Stimulated activated naive CD8-positive, alpha-beta T cell treated with anti-CD3 and anti-CD28 coated beads, Interleukin-15, Interleukin-2, amounts not matched to agents 100 ng/mL and 50 ng/mL, for 24 hours (primary cell): ENCODE measurements around the gene ECT2L.
"Not testable (repeated sequence)": the region's sequence is repeated elsewhere in the genome, so short reads cannot be mapped to it uniquely, and the experiment has no call there.

Source experiments
- H3K27ac Mint-ChIP-seq: one replicate; pipeline ENCODE4 v1.8.0; 2021; ENCODE audit warnings: mild to moderate bottlenecking, mixed read lengths
- H3K27me3 Mint-ChIP-seq: one replicate; pipeline ENCODE4 v1.8.0; 2021; ENCODE audit warnings: mixed read lengths
- H3K36me3 Mint-ChIP-seq: one replicate; pipeline ENCODE4 v1.8.0; 2021; ENCODE audit warnings: low read depth, mixed read lengths
- H3K4me1 Mint-ChIP-seq: one replicate; pipeline ENCODE4 v1.8.0; 2021; ENCODE audit warnings: low read depth, mixed read lengths
- H3K4me3 Mint-ChIP-seq: one replicate; pipeline ENCODE4 v1.8.0; 2021; ENCODE audit warnings: mild to moderate bottlenecking, mixed read lengths
- H3K9me3 Mint-ChIP-seq: one replicate; pipeline ENCODE4 v1.8.0; 2021; ENCODE audit warnings: mixed read lengths

The ECT2L gene

GRCh38 chr6:138914701-138915100, 118.8 kb downstream of the ECT2L start:
- H3K9me3 Mint-ChIP-seq, result no peaks in the 10 kb centered on the region
- no peak overlapping the region for H3K4me3 Mint-ChIP-seq
- H3K27ac Mint-ChIP-seq, result peak overlapping the region; percentile 42
- H3K4me1 Mint-ChIP-seq, result no peaks in the 10 kb centered on the region
- H3K27me3 Mint-ChIP-seq, result no peaks in the 10 kb centered on the region
- H3K36me3 Mint-ChIP-seq, result peaks cover 75% of the 10 kb centered on the region

- no peak overlapping the region for H3K27ac Mint-ChIP-seq
- H3K9me3 Mint-ChIP-seq, result no peaks in the 10 kb centered on the region
- no peaks in the 10 kb centered on the region for H3K27me3 Mint-ChIP-seq
Observed at GRCh38 chr6:138920906-138921305, 125.0 kb downstream of the ECT2L start.

GRCh38 chr6:138923561-138923960, 127.7 kb downstream of the ECT2L start:
- no peaks in the 10 kb centered on the region for H3K4me1 Mint-ChIP-seq

More at GRCh38 chr6:138920906-138921305, 125.0 kb downstream of the ECT2L start:
- Mint-ChIP-seq H3K36me3 (peaks cover 44% of the 10 kb centered on the region), H3K4me1 (no peaks in the 10 kb centered on the region), H3K4me3 (no peak overlapping the region)

GRCh38 chr6:138925806-138926205, 129.9 kb downstream of the ECT2L start:
- H3K4me1 Mint-ChIP-seq, result no peaks in the 10 kb centered on the region
- H3K36me3 Mint-ChIP-seq, result peaks cover 42% of the 10 kb centered on the region
- no peaks in the 10 kb centered on the region for H3K27me3 Mint-ChIP-seq
- H3K27ac Mint-ChIP-seq, result no peak overlapping the region
- no peaks in the 10 kb centered on the region for H3K9me3 Mint-ChIP-seq
- no peak overlapping the region for H3K4me3 Mint-ChIP-seq

More at GRCh38 chr6:138923561-138923960, 127.7 kb downstream of the ECT2L start:
- no peaks in the 10 kb centered on the region for H3K9me3 Mint-ChIP-seq
- no peak overlapping the region for H3K4me3 Mint-ChIP-seq
- H3K27me3 Mint-ChIP-seq, result no peaks in the 10 kb centered on the region
- peaks cover 43% of the 10 kb centered on the region for H3K36me3 Mint-ChIP-seq
- H3K27ac Mint-ChIP-seq, result no peak overlapping the region

GRCh38 chr6:138926579-138926978, 130.7 kb downstream of the ECT2L start:
- no peaks in the 10 kb centered on the region for H3K9me3 Mint-ChIP-seq
- H3K36me3 Mint-ChIP-seq, result peaks cover 47% of the 10 kb centered on the region
- H3K4me1 Mint-ChIP-seq, result peaks cover under 1% of the 10 kb centered on the region
- H3K27ac Mint-ChIP-seq, result no peak overlapping the region
- H3K4me3 Mint-ChIP-seq, result no peak overlapping the region
- no peaks in the 10 kb centered on the region for H3K27me3 Mint-ChIP-seq

GRCh38 chr6:138931660-138932059, 135.8 kb downstream of the ECT2L start:
- H3K27me3 Mint-ChIP-seq, result no peaks in the 10 kb centered on the region
- no peak overlapping the region for H3K27ac Mint-ChIP-seq
- peaks cover 53% of the 10 kb centered on the region for H3K36me3 Mint-ChIP-seq
- peaks cover under 1% of the 10 kb centered on the region for H3K9me3 Mint-ChIP-seq
- H3K4me1 Mint-ChIP-seq, result peaks cover 6% of the 10 kb centered on the region
- H3K4me3 Mint-ChIP-seq, result no peak overlapping the region

GRCh38 chr6:138936873-138937272, 141.0 kb downstream of the ECT2L start:
- not testable (repeated sequence) for H3K4me3 Mint-ChIP-seq, H3K27me3 Mint-ChIP-seq, H3K4me1 Mint-ChIP-seq, H3K27ac Mint-ChIP-seq
- H3K9me3 Mint-ChIP-seq, result peaks cover 14% of the 10 kb centered on the region
- peaks cover 64% of the 10 kb centered on the region for H3K36me3 Mint-ChIP-seq

- peaks cover 42% of the 10 kb centered on the region for H3K4me1 Mint-ChIP-seq
- H3K27ac Mint-ChIP-seq, result no peak overlapping the region
- no peak overlapping the region for H3K4me3 Mint-ChIP-seq
- no peaks in the 10 kb centered on the region for H3K27me3 Mint-ChIP-seq
- peaks cover 2% of the 10 kb centered on the region for H3K9me3 Mint-ChIP-seq
- H3K36me3 Mint-ChIP-seq, result peaks cover 77% of the 10 kb centered on the region
Observed at GRCh38 chr6:138943089-138943625, 147.3 kb downstream of the ECT2L start.

- H3K4me1 Mint-ChIP-seq, result peaks cover 54% of the 10 kb centered on the region
- H3K36me3 Mint-ChIP-seq, result peaks cover 67% of the 10 kb centered on the region
- no peak overlapping the region for H3K27ac Mint-ChIP-seq
- no peak overlapping the region for H3K4me3 Mint-ChIP-seq
- H3K9me3 Mint-ChIP-seq, result no peaks in the 10 kb centered on the region
- no peaks in the 10 kb centered on the region for H3K27me3 Mint-ChIP-seq
Observed at GRCh38 chr6:138944412-138944811, 148.5 kb downstream of the ECT2L start.

- H3K36me3 Mint-ChIP-seq, result peaks cover 59% of the 10 kb centered on the region
- H3K9me3 Mint-ChIP-seq, result no peaks in the 10 kb centered on the region
- H3K27me3 Mint-ChIP-seq, result no peaks in the 10 kb centered on the region
- H3K27ac Mint-ChIP-seq, result no peak overlapping the region
- H3K4me1 Mint-ChIP-seq, result peaks cover 59% of the 10 kb centered on the region
- H3K4me3 Mint-ChIP-seq, result no peak overlapping the region
Observed at GRCh38 chr6:138945354-138945753, 149.5 kb downstream of the ECT2L start.

GRCh38 chr6:138948004-138948403, 152.1 kb downstream of the ECT2L start:
- peaks cover 70% of the 10 kb centered on the region for H3K4me1 Mint-ChIP-seq
- H3K9me3 Mint-ChIP-seq, result no peaks in the 10 kb centered on the region
- H3K36me3 Mint-ChIP-seq, result peaks cover 48% of the 10 kb centered on the region
- H3K4me3 Mint-ChIP-seq, result no peak overlapping the region
- H3K27me3 Mint-ChIP-seq, result no peaks in the 10 kb centered on the region
- H3K27ac Mint-ChIP-seq, result peak overlapping the region; percentile 68

- Mint-ChIP-seq H3K4me1 (peaks cover 76% of the 10 kb centered on the region), H3K9me3 (no peaks in the 10 kb centered on the region), H3K36me3 (peaks cover 42% of the 10 kb centered on the region), H3K27ac (no peak overlapping the region), H3K4me3 (no peak overlapping the region), H3K27me3 (no peaks in the 10 kb centered on the region)
Observed at GRCh38 chr6:138948546-138949179, 152.8 kb downstream of the ECT2L start.

GRCh38 chr6:138953451-138953850, 157.6 kb downstream of the ECT2L start:
- Mint-ChIP-seq H3K36me3 (peaks cover 6% of the 10 kb centered on the region), H3K4me3 (no peak overlapping the region), H3K9me3 (no peaks in the 10 kb centered on the region), H3K27me3 (no peaks in the 10 kb centered on the region), H3K4me1 (peaks cover 74% of the 10 kb centered on the region), H3K27ac (peak overlapping the region; percentile 7)
